GM23338 (cell line): Measurements from ENCODE around the gene OR10P1. TPM values are rescaled to one million over a fixed set of nuclear protein-coding genes. Genes with fewer than 3 reads are reported as not detected.

ENCODE experiments used
- ATAC-seq: fragments of 200-7000 bp; cut with Tn5 transposase; 3 replicates; pipeline ENCODE4 v1.9.1; 2020
- DNase-seq: peaks from one replicate; pipeline ENCODE4 v3.0.0-alpha.2; 2015; ENCODE audit warnings: low spot score
- H2AFZ ChIP-seq: fragments of 200-600 bp; sonication (generic); 2 replicates; pipeline ENCODE4 v1.8.0; 2016; ENCODE audit warnings: antibody characterized with exemption, mild to moderate bottlenecking, moderate library complexity
- H3F3A ChIP-seq: fragments of 200-600 bp; sonication (generic); replicated peaks from 2 replicates; pipeline ENCODE4 v1.8.0; 2017; ENCODE audit warnings: antibody characterized with exemption, mixed run types, low read depth
- H3K27ac ChIP-seq: fragments of 200-600 bp; sonication (generic); 2 replicates; pipeline ENCODE4 v1.6.1; 2016; ENCODE audit warnings: low read depth
- H3K27me3 ChIP-seq: fragments of 200-600 bp; sonication (generic); 2 replicates; pipeline ENCODE4 v1.8.0; 2016; ENCODE audit warnings: mild to moderate bottlenecking, mixed run types, moderate library complexity; ENCODE audit not compliant: insufficient read depth
- H3K36me3 ChIP-seq: fragments of 200-600 bp; sonication (generic); 2 replicates; pipeline ENCODE4 v1.8.0; 2016; ENCODE audit warnings: mild to moderate bottlenecking; ENCODE audit not compliant: insufficient read depth
- H3K4me1 ChIP-seq: fragments of 200-600 bp; sonication (generic); 2 replicates; pipeline ENCODE4 v1.8.0; 2016; ENCODE audit warnings: mild to moderate bottlenecking, moderate library complexity; ENCODE audit not compliant: insufficient read depth
- H3K4me2 ChIP-seq: fragments of 200-600 bp; sonication (generic); 2 replicates; pipeline ENCODE4 v1.7.1; 2017; ENCODE audit warnings: mixed run types
- H3K4me3 ChIP-seq: fragments of 200-600 bp; sonication (generic); 2 replicates; pipeline ENCODE4 v1.6.1; 2016; ENCODE audit warnings: mixed run types
- H3K79me2 ChIP-seq: fragments of 200-600 bp; sonication (generic); replicated peaks from 2 replicates; pipeline ENCODE4 v1.8.0; 2017; ENCODE audit warnings: mild to moderate bottlenecking; ENCODE audit not compliant: insufficient read depth
- H3K9me2 ChIP-seq: fragments of 200-600 bp; sonication (generic); 2 replicates; pipeline ENCODE4 v1.8.0; 2017; ENCODE audit not compliant: insufficient read depth
- H4K20me1 ChIP-seq: fragments of 200-600 bp; sonication (generic); replicated peaks from 2 replicates; pipeline ENCODE4 v1.8.0; 2017; ENCODE audit warnings: mild to moderate bottlenecking; ENCODE audit not compliant: insufficient read depth
- H3K27ac Mint-ChIP-seq: 2 replicates; pipeline ENCODE4 v1.8.0; 2020; ENCODE audit warnings: inconsistent platforms, mild to moderate bottlenecking, moderate library complexity, mixed read lengths
- H3K27me3 Mint-ChIP-seq: 3 replicates; pipeline ENCODE4 v1.8.0; 2022; ENCODE audit warnings: low read depth, mild to moderate bottlenecking, moderate library complexity, mixed read lengths, inconsistent platforms; ENCODE audit not compliant: insufficient read depth, poor library complexity
- H3K36me3 Mint-ChIP-seq: 3 replicates; pipeline ENCODE4 v1.8.0; 2021; ENCODE audit warnings: low read depth, mild to moderate bottlenecking, inconsistent platforms, moderate library complexity, mixed read lengths
- H3K4me1 Mint-ChIP-seq: 3 replicates; pipeline ENCODE4 v1.8.0; 2020; ENCODE audit warnings: mild to moderate bottlenecking, inconsistent platforms, mixed read lengths
- H3K4me3 Mint-ChIP-seq: 3 replicates; pipeline ENCODE4 v1.8.0; 2021; ENCODE audit warnings: moderate library complexity, mild to moderate bottlenecking, inconsistent platforms, mixed read lengths
- H3K9me3 Mint-ChIP-seq: 3 replicates; pipeline ENCODE4 v1.8.0; 2020; ENCODE audit warnings: moderate library complexity, mild to moderate bottlenecking, inconsistent platforms, mixed read lengths
- CREB1 ChIP-seq: fragments of 250-450 bp; sonication (Bioruptor Pico); IDR thresholded peaks from 2 replicates; pipeline ENCODE4 v1.5.0; 2020; ENCODE audit warnings: low read depth, mild to moderate bottlenecking, moderate library complexity
- EZH2 ChIP-seq: fragments of 200-600 bp; sonication (generic); IDR thresholded peaks from one replicate; pipeline ENCODE4 v1.8.0; 2017; ENCODE audit warnings: antibody characterized with exemption, mild to moderate bottlenecking, low read depth; ENCODE audit not compliant: unreplicated experiment
- EZH2phosphoT487 ChIP-seq: fragments of 200-600 bp; sonication (generic); IDR thresholded peaks from one replicate; pipeline ENCODE4 v1.8.1; 2018; ENCODE audit warnings: antibody characterized with exemption; ENCODE audit not compliant: unreplicated experiment
- JUNB ChIP-seq: IDR thresholded peaks from one replicate; pipeline ENCODE4 v1.6.1; 2016; ENCODE audit warnings: antibody characterized with exemption; ENCODE audit not compliant: unreplicated experiment
- NANOG ChIP-seq: IDR thresholded peaks from 2 replicates; pipeline ENCODE4 v1.6.1; 2016; ENCODE audit warnings: antibody characterized with exemption, borderline replicate concordance
- POLR2AphosphoS5 ChIP-seq: IDR thresholded peaks from 2 replicates; pipeline ENCODE4 v1.6.1; 2016; ENCODE audit warnings: antibody characterized with exemption, low read depth
- REST ChIP-seq: IDR thresholded peaks from one replicate; pipeline ENCODE4 v1.6.1; 2018; ENCODE audit warnings: antibody characterized with exemption; ENCODE audit not compliant: unreplicated experiment
- STAT1 ChIP-seq: IDR thresholded peaks from one replicate; pipeline ENCODE4 v1.6.1; 2016; ENCODE audit warnings: antibody characterized with exemption; ENCODE audit not compliant: unreplicated experiment
- ZNF114 ChIP-seq: fragments of 250-450 bp; sonication (Bioruptor Pico); IDR thresholded peaks from 2 replicates; pipeline ENCODE4 v1.5.0; 2020; ENCODE audit warnings: mild to moderate bottlenecking, moderate library complexity
- ZNF331 ChIP-seq: fragments of 250-450 bp; sonication (Bioruptor Pico); IDR thresholded peaks from 2 replicates; pipeline ENCODE4 v1.5.0; 2020; ENCODE audit warnings: low read depth, mild to moderate bottlenecking, moderate library complexity
- polyA plus RNA-seq: library from polyadenylated mRNA; unstranded; fragments of >200 nt; fragmentation: Nextera tagmentation; extraction: Ambion mirVana; gene quantifications from 2 replicates; pipeline ENCODE4 v1.2.1, GENCODE V29; 2016
- total RNA-seq: library from RNA; depleted of rRNA; stranded (reverse); fragments of >200 nt; shearing (Covaris generic); gene quantifications from 2 replicates; pipeline ENCODE4 v1.2.3, GENCODE V29; 2014
- TF ChIP-seq, protein P1 (sequence below): IDR thresholded peaks from 2 replicates; pipeline ENCODE4 v1.6.1; 2016; ENCODE audit warnings: antibody characterized with exemption
- TF ChIP-seq, protein P2 (sequence below), 2 experiments: fragments of 200-600 bp in 1 of 2; sonication (generic) in 1 of 2; conservative IDR thresholded peaks; 2 replicates each; pipeline versions ENCODE4 v1.5.1 to v1.6.1; 2016 to 2017; ENCODE audit warnings: antibody characterized with exemption in 2 of 2, low read depth in 2 of 2, mild to moderate bottlenecking in 2 of 2, moderate library complexity in 1 of 2

OR10P1 gene
- total and polyA plus RNA-seq, 2 experiments from 2014 or later = not detected

DNA sequence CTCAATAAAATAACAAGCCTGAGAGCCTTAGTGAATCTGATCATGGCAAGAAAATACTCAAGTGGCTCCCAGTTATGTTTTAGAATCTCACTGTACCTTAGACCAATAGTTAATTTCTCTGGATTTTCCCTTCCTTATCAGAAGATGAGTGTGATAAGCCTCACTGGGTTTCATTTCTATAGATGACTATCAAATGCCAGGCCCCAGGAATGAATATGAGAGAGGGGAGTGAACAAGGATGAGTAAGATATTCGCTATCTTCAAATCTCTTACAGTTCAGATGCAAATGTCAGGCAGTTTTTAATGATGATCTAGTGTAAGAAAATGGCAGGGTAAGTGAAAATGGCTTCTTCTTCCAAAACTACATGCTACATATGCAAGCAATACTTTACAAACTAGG lies 26.1 kb upstream of the OR10P1 start:
- Histone ChIP-seq H3K4me1 (no peaks in the 10 kb centered on the region), H3K79me2 (no peaks in the 10 kb centered on the region), H3K27me3 (no peaks in the 10 kb centered on the region), H3K27ac (no peak overlapping the region), H3K4me2 (no peak overlapping the region), H3K9me2 (peaks cover 21% of the 10 kb centered on the region), H2AFZ (no peak overlapping the region), H3K36me3 (no peaks in the 10 kb centered on the region; the same call in 1 of the 2 replicates), H4K20me1 (no peaks in the 10 kb centered on the region), H3F3A (no peaks in the 10 kb centered on the region), H3K4me3 (no peak overlapping the region)
- no peaks in the 10 kb centered on the region for H3K27me3 Mint-ChIP-seq
- H3K36me3 Mint-ChIP-seq = peaks cover 10% of the 10 kb centered on the region; the same call in 2 of the 3 replicates
- peaks cover 19% of the 10 kb centered on the region for H3K9me3 Mint-ChIP-seq
- H3K4me3 Mint-ChIP-seq = no peak overlapping the region
- no peaks in the 10 kb centered on the region for H3K4me1 Mint-ChIP-seq
- ATAC-seq (no peak), DNase-seq (no peak)
- no peak overlapping the region for H3K27ac Mint-ChIP-seq
- TF ChIP-seq NANOG = no peak
- no peak for TF ChIP-seq POLR2AphosphoS5
- TF ChIP-seq, protein P1, sequence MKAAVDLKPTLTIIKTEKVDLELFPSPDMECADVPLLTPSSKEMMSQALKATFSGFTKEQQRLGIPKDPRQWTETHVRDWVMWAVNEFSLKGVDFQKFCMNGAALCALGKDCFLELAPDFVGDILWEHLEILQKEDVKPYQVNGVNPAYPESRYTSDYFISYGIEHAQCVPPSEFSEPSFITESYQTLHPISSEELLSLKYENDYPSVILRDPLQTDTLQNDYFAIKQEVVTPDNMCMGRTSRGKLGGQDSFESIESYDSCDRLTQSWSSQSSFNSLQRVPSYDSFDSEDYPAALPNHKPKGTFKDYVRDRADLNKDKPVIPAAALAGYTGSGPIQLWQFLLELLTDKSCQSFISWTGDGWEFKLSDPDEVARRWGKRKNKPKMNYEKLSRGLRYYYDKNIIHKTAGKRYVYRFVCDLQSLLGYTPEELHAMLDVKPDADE = no peak
- TF ChIP-seq STAT1 = no peak
- TF ChIP-seq CREB1 = no peak

- H3K27me3 ChIP-seq = no peaks in the 10 kb centered on the region
- H3K27ac ChIP-seq = no peak overlapping the region
- no peak overlapping the region for H2AFZ ChIP-seq
- Mint-ChIP-seq H3K36me3 (peaks cover 29% of the 10 kb centered on the region), H3K27me3 (no peaks in the 10 kb centered on the region), H3K4me1 (no peaks in the 10 kb centered on the region), H3K27ac (no peak overlapping the region), H3K9me3 (peaks cover 39% of the 10 kb centered on the region), H3K4me3 (no peak overlapping the region)
- peaks cover 19% of the 10 kb centered on the region; the same call in 1 of the 2 replicates for H3K9me2 ChIP-seq
- no peak overlapping the region for H3K4me2 ChIP-seq
- H3K79me2 ChIP-seq = no peaks in the 10 kb centered on the region
- ATAC-seq = no peak
- no peaks in the 10 kb centered on the region for H3F3A ChIP-seq
- no peaks in the 10 kb centered on the region for H3K4me1 ChIP-seq
- no peak overlapping the region for H3K4me3 ChIP-seq
- H3K36me3 ChIP-seq = no peaks in the 10 kb centered on the region; the same call in 1 of the 2 replicates
- no peak for DNase-seq
- no peaks in the 10 kb centered on the region for H4K20me1 ChIP-seq
- TF ChIP-seq ZNF331 (CRISPR knock-in tag) = no peak
- no peak for TF ChIP-seq STAT1
- TF ChIP-seq ZNF114 (CRISPR knock-in tag) = no peak
- TF ChIP-seq, protein P2, sequence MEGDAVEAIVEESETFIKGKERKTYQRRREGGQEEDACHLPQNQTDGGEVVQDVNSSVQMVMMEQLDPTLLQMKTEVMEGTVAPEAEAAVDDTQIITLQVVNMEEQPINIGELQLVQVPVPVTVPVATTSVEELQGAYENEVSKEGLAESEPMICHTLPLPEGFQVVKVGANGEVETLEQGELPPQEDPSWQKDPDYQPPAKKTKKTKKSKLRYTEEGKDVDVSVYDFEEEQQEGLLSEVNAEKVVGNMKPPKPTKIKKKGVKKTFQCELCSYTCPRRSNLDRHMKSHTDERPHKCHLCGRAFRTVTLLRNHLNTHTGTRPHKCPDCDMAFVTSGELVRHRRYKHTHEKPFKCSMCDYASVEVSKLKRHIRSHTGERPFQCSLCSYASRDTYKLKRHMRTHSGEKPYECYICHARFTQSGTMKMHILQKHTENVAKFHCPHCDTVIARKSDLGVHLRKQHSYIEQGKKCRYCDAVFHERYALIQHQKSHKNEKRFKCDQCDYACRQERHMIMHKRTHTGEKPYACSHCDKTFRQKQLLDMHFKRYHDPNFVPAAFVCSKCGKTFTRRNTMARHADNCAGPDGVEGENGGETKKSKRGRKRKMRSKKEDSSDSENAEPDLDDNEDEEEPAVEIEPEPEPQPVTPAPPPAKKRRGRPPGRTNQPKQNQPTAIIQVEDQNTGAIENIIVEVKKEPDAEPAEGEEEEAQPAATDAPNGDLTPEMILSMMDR (conservative IDR thresholded peaks at IDR 0.05; ENCODE audit: low read depth in 2 of 2) = no peak
- TF ChIP-seq, protein P1 = no peak
- TF ChIP-seq JUNB = no peak
- TF ChIP-seq EZH2 = no peak
- TF ChIP-seq CREB1 = no peak
- TF ChIP-seq EZH2phosphoT487 = no peak
- TF ChIP-seq POLR2AphosphoS5 = no peak
- TF ChIP-seq REST = no peak
- no peak for TF ChIP-seq NANOG
Observed at GRCh38 chr12:55612646-55613045, 24.0 kb upstream of the OR10P1 start.
